ENCODE results near the gene POFUT2. TPM values are rescaled to one million over a fixed set of nuclear protein-coding genes. Genes with fewer than 3 reads are reported as not detected.

The POFUT2 gene
- total RNA-seq, 2 experiments from 2014 or later: 17.0 to 20.5 TPM

DNA sequence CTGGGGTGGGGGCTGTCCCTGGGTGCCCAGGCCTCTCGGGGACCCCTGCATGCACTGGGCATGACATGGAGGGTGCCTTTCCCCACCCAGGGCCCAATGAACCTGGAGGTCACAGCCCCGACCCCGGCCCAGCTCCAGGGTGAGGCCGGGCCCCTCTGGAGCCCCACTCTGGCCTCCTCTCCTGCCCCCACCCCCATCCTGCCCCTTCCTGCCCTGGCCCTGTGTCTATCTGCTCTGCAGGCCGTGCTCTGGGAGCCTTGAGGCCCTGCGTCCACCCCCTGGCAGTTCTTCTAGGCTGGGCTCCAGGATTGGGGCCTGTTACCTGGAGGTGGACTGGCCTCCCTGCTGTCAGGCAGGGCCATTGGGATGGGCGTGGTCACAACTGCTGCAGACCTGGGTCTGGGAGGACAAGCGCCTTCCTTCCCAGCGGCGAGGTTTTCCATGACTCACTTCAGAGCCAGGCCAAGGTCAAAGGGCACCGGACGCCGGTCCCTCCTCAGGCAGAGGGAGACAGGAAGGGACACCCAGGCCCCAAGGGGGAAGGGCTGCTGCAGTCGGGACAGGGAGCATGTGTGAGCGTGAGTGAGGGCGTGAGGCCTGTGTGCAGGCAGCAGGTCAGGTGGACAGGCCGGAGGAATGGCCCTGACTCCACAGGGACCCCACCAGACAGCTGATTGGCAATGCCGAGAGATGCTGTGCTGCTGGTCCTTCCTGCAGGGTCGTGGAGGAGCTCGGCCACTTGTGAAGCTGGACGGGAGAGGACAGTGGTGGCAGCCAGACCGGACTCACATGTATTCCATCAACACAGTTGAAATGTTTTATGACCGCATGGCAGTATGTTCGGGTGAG lies 31.1 kb upstream of the POFUT2 start:
- CTCF ChIA-PET (ENCODE audit: unreplicated experiment): interaction anchor here (0.5 kb wide), 1 partner anchor 399 kb away, joined by 3 read pairs; no protein-coding TSS in a partner anchor
- TF ChIP-seq, protein P1, sequence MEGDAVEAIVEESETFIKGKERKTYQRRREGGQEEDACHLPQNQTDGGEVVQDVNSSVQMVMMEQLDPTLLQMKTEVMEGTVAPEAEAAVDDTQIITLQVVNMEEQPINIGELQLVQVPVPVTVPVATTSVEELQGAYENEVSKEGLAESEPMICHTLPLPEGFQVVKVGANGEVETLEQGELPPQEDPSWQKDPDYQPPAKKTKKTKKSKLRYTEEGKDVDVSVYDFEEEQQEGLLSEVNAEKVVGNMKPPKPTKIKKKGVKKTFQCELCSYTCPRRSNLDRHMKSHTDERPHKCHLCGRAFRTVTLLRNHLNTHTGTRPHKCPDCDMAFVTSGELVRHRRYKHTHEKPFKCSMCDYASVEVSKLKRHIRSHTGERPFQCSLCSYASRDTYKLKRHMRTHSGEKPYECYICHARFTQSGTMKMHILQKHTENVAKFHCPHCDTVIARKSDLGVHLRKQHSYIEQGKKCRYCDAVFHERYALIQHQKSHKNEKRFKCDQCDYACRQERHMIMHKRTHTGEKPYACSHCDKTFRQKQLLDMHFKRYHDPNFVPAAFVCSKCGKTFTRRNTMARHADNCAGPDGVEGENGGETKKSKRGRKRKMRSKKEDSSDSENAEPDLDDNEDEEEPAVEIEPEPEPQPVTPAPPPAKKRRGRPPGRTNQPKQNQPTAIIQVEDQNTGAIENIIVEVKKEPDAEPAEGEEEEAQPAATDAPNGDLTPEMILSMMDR (conservative IDR thresholded peaks at IDR 0.05; ENCODE audit: low read length): no peak
- TF ChIP-seq EZH2phosphoT487 (IDR thresholded peaks at IDR 0.05; ENCODE audit: borderline replicate concordance, low read depth, low read length): no peak
- no peak overlapping the region for H3K27ac ChIP-seq (ENCODE audit: low read depth, low read length, poor library complexity, severe bottlenecking)
- no peak overlapping the region for H3K4me3 ChIP-seq (ENCODE audit: low read depth, low read length, poor library complexity, severe bottlenecking)
- intact Hi-C loops (cut with micrococcal nuclease; ENCODE audit: unreplicated experiment): no loop called here
- H3K36me3 ChIP-seq (ENCODE audit: insufficient read depth, low read length): no peaks in the 10 kb centered on the region
- no peaks in the 10 kb centered on the region for H3K4me1 ChIP-seq (ENCODE audit: insufficient read depth, low read length, poor library complexity, severe bottlenecking)
- no peak for DNase-seq (ENCODE audit: low spot score)
- H3K9me2 ChIP-seq (ENCODE audit: insufficient read depth, low read length): no peaks in the 10 kb centered on the region
- BruUV-seq (replicated peaks): no TSS peak
- POLR2A ChIA-PET: no interaction called here
- H4K20me1 ChIP-seq (ENCODE audit: insufficient read depth, low read length): no peaks in the 10 kb centered on the region
- no peak overlapping the region for H3K4me2 ChIP-seq (ENCODE audit: low read length)
- H3K9me3 ChIP-seq (ENCODE audit: low read length): no peaks in the 10 kb centered on the region
- no peaks in the 10 kb centered on the region for H3K79me2 ChIP-seq (ENCODE audit: insufficient read depth, low read depth, low read length)
- H2AFZ ChIP-seq (ENCODE audit: low read length): no peak overlapping the region

DNA sequence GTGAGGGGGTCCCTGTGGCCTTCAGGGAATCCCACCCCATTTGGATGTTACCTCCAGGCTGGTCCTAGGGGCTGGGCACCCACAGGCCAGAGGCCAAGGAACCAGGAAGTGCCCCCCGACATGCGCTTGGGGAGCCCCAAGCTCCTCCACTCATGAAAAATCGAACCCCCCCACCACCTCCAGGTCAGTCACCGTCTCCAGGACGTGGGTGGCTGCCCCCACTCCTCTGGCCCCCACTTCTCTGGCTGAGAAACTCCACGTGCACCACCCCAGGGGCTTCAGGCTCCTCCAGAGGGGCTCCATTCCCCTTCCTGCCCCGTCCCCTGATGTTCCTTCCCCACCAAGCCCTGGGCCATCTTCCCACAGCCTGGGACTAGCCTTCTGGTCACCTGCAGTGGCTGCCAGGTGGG lies 30.5 kb upstream of the POFUT2 start:
- H2AFZ ChIP-seq (ENCODE audit: low read length): no peak overlapping the region
- BruUV-seq (replicated peaks): no TSS peak
- intact Hi-C loops (cut with micrococcal nuclease; ENCODE audit: unreplicated experiment): no loop called here

More for the DNA sequence above, 30.5 kb upstream of the POFUT2 start:
- CTCF ChIA-PET (ENCODE audit: unreplicated experiment): no interaction called here
- Histone ChIP-seq H3K36me3 (ENCODE audit: insufficient read depth, low read length) (no peaks in the 10 kb centered on the region), H3K4me2 (ENCODE audit: low read length) (no peak overlapping the region), H3K4me3 (ENCODE audit: low read depth, low read length, poor library complexity, severe bottlenecking) (no peak overlapping the region), H3K79me2 (ENCODE audit: insufficient read depth, low read depth, low read length) (no peaks in the 10 kb centered on the region), H3K4me1 (ENCODE audit: insufficient read depth, low read length, poor library complexity, severe bottlenecking) (no peaks in the 10 kb centered on the region), H3K9me2 (ENCODE audit: insufficient read depth, low read length) (no peaks in the 10 kb centered on the region), H3K9me3 (ENCODE audit: low read length) (no peaks in the 10 kb centered on the region), H4K20me1 (ENCODE audit: insufficient read depth, low read length) (no peaks in the 10 kb centered on the region), H3K27ac (ENCODE audit: low read depth, low read length, poor library complexity, severe bottlenecking) (no peak overlapping the region)
- POLR2A ChIA-PET: no interaction called here
- no peak for TF ChIP-seq EZH2phosphoT487 (IDR thresholded peaks at IDR 0.05; ENCODE audit: borderline replicate concordance, low read depth, low read length)
- TF ChIP-seq, protein P1 (conservative IDR thresholded peaks at IDR 0.05; ENCODE audit: low read length): no peak
- no peak for DNase-seq (ENCODE audit: low spot score)
